HUES6 (cell line): Measurements from ENCODE around the gene LRRC59.

ENCODE experiments used
- H3K27ac ChIP-seq: 2 replicates; pipeline ENCODE4 v1.7.0; 2013; ENCODE audit warnings: low read depth, mild to moderate bottlenecking, low read length, inconsistent platforms
- H3K27me3 ChIP-seq: 2 replicates; pipeline ENCODE4 v1.6.1; 2013; ENCODE audit warnings: low read length; ENCODE audit not compliant: control insufficient read depth, insufficient read depth
- H3K36me3 ChIP-seq: 2 replicates; pipeline ENCODE4 v1.6.1; 2013; ENCODE audit warnings: low read length; ENCODE audit not compliant: control insufficient read depth, insufficient read depth
- H3K4me1 ChIP-seq: 2 replicates; pipeline ENCODE4 v1.6.1; 2013; ENCODE audit warnings: low read length; ENCODE audit not compliant: control insufficient read depth, insufficient read depth
- H3K4me3 ChIP-seq: 2 replicates; pipeline ENCODE4 v1.5.1; 2013; ENCODE audit warnings: low read depth, low read length
- H3K9ac ChIP-seq: one replicate; pipeline ENCODE4 v1.6.1; 2013; ENCODE audit warnings: mild to moderate bottlenecking, low read length
- H3K9me3 ChIP-seq: 2 replicates; pipeline ENCODE4 v1.6.1; 2013; ENCODE audit warnings: low read depth, low read length; ENCODE audit not compliant: control insufficient read depth, insufficient read depth

Gene LRRC59

GRCh38 chr17:50381260-50381815 is 16.0 kb downstream of the LRRC59 start:
- Histone ChIP-seq H3K9me3 (no peaks in the 10 kb centered on the region), H3K36me3 (peaks cover 85% of the 10 kb centered on the region)

GRCh38 chr17:50380369-50381259 is 16.7 kb downstream of the LRRC59 start:
- Histone ChIP-seq H3K9ac (no peak overlapping the region), H3K27me3 (no peaks in the 10 kb centered on the region), H3K27ac (no peak overlapping the region), H3K36me3 (peaks cover 85% of the 10 kb centered on the region), H3K4me1 (no peaks in the 10 kb centered on the region), H3K4me3 (no peak overlapping the region), H3K9me3 (no peaks in the 10 kb centered on the region)

More at GRCh38 chr17:50381260-50381815, 16.0 kb downstream of the LRRC59 start:
- H3K4me3 ChIP-seq = no peak overlapping the region
- H3K27me3 ChIP-seq = no peaks in the 10 kb centered on the region
- H3K9ac ChIP-seq = no peak overlapping the region
- no peaks in the 10 kb centered on the region for H3K4me1 ChIP-seq
- H3K27ac ChIP-seq = no peak overlapping the region

- H3K4me3 ChIP-seq = no peak overlapping the region
- H3K36me3 ChIP-seq = peaks cover 80% of the 10 kb centered on the region
- no peaks in the 10 kb centered on the region for H3K27me3 ChIP-seq
- no peak overlapping the region for H3K9ac ChIP-seq
- no peaks in the 10 kb centered on the region for H3K4me1 ChIP-seq
- no peak overlapping the region for H3K27ac ChIP-seq
- H3K9me3 ChIP-seq = no peaks in the 10 kb centered on the region
Measured at GRCh38 chr17:50379351-50380132, 17.8 kb downstream of the LRRC59 start.

GRCh38 chr17:50375858-50376538 is 21.3 kb downstream of the LRRC59 start:
- H3K9ac ChIP-seq = no peak overlapping the region
- no peaks in the 10 kb centered on the region for H3K9me3 ChIP-seq
- peaks cover 5% of the 10 kb centered on the region for H3K4me1 ChIP-seq
- peaks cover 55% of the 10 kb centered on the region for H3K36me3 ChIP-seq
- H3K27me3 ChIP-seq = no peaks in the 10 kb centered on the region
- H3K27ac ChIP-seq = no peak overlapping the region
- H3K4me3 ChIP-seq = no peak overlapping the region

GRCh38 chr17:50373705-50374104 is 23.6 kb downstream of the LRRC59 start:
- Histone ChIP-seq H3K9ac (peak overlapping the region; percentile 85), H3K27me3 (no peaks in the 10 kb centered on the region), H3K4me1 (peaks cover 5% of the 10 kb centered on the region), H3K4me3 (peak overlapping the region; percentile 72), H3K27ac (peak overlapping the region; percentile 39; the same call in 1 of the 2 replicates), H3K9me3 (no peaks in the 10 kb centered on the region), H3K36me3 (peaks cover 54% of the 10 kb centered on the region)

- H3K4me3 ChIP-seq = peak within 1 kb of the TSS; percentile 72
- peaks cover 5% of the 10 kb centered on the region for H3K4me1 ChIP-seq
- H3K36me3 ChIP-seq = peaks cover 57% of the 10 kb centered on the region
- H3K9ac ChIP-seq = peak within 1 kb of the TSS; percentile 85
- H3K27me3 ChIP-seq = no peaks in the 10 kb centered on the region
- H3K9me3 ChIP-seq = no peaks in the 10 kb centered on the region
- peak within 1 kb of the TSS; percentile 39 for H3K27ac ChIP-seq
Measured at GRCh38 chr17:50372758-50373556, 24.4 kb downstream of the LRRC59 start, which contains the start of the genes EME1 and MRPL27. EME1 (plus strand) TSS chr17:50373229; CDS start chr17:50375209, 1,980 bp downstream. MRPL27 (minus strand) TSS chr17:50373184; CDS start chr17:50373170, 14 bp downstream.

- Histone ChIP-seq H3K9me3 (no peaks in the 10 kb centered on the region), H3K27me3 (no peaks in the 10 kb centered on the region), H3K36me3 (peaks cover 60% of the 10 kb centered on the region), H3K27ac (peak overlapping the region; percentile 39), H3K9ac (peak overlapping the region; percentile 85), H3K4me1 (peaks cover 5% of the 10 kb centered on the region), H3K4me3 (peak overlapping the region; percentile 72)
Measured at GRCh38 chr17:50372222-50372757, 25.0 kb downstream of the LRRC59 start.

- no peaks in the 10 kb centered on the region for H3K9me3 ChIP-seq
- H3K4me3 ChIP-seq = peak overlapping the region; percentile 72
- no peak overlapping the region for H3K27ac ChIP-seq
- peaks cover 68% of the 10 kb centered on the region for H3K36me3 ChIP-seq
- peak overlapping the region; percentile 34 for H3K9ac ChIP-seq
- no peaks in the 10 kb centered on the region for H3K27me3 ChIP-seq
- peaks cover 5% of the 10 kb centered on the region for H3K4me1 ChIP-seq
Measured at GRCh38 chr17:50371526-50371925, 25.8 kb downstream of the LRRC59 start.

GRCh38 chr17:50370052-50370451 is 27.3 kb downstream of the LRRC59 start:
- Histone ChIP-seq H3K9ac (no peak overlapping the region), H3K9me3 (no peaks in the 10 kb centered on the region), H3K4me3 (no peak overlapping the region), H3K4me1 (peaks cover 12% of the 10 kb centered on the region), H3K27me3 (no peaks in the 10 kb centered on the region), H3K36me3 (peaks cover 64% of the 10 kb centered on the region), H3K27ac (no peak overlapping the region)
